ENCODE data around the gene SLC8A3.

SLC8A3 gene

GRCh38 chr14:70177081-70177800 is 11.5 kb downstream of the SLC8A3 start:
- DNase-seq = no peak

GRCh38 chr14:70173569-70173968 is 15.2 kb downstream of the SLC8A3 start:
- DNase-seq = no peak

DNA sequence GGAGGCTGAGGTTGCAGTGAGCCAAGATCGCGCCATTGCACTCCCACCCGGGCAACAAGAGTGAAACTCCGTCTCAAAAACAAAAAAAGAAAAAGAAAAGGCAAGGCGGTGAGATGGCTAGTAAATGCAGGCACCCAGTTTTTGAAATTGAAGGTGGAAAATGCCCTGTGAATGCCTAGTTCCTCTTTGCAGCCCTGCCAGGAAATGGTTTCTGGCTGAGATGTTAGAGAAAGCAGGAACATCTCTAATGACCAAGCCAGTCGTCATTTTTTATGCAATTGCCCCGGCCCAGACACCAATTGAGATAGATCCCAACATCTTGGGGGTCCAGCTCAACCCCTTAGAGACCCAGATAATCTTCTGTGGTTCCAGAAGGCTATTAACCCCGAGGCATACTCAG is 17.0 kb downstream of the SLC8A3 start:
- no peak for DNase-seq

- no peak for DNase-seq
These were observed 17.8 kb downstream of the SLC8A3 start for GRCh38 chr14:70170976-70171375.

DNA sequence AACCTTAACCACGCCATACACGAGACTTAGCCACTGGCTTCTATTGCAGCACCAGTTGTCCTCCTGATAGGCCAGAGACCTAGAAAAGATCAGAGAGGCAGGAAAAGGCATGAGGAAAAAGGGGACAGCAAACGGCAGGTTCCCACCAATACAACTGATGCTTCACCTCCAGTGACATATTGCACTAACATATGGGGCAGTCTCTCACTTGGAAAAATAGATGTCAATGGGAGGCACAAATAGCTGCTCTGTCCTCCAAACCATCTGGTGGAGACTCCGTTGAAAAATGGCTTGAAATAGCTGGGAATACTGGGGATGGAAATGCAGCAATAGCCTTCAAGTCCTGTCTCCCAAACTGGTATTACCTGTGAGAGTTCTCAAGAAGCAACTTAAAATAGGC is 20.3 kb downstream of the SLC8A3 start:
- no peak for DNase-seq

DNA sequence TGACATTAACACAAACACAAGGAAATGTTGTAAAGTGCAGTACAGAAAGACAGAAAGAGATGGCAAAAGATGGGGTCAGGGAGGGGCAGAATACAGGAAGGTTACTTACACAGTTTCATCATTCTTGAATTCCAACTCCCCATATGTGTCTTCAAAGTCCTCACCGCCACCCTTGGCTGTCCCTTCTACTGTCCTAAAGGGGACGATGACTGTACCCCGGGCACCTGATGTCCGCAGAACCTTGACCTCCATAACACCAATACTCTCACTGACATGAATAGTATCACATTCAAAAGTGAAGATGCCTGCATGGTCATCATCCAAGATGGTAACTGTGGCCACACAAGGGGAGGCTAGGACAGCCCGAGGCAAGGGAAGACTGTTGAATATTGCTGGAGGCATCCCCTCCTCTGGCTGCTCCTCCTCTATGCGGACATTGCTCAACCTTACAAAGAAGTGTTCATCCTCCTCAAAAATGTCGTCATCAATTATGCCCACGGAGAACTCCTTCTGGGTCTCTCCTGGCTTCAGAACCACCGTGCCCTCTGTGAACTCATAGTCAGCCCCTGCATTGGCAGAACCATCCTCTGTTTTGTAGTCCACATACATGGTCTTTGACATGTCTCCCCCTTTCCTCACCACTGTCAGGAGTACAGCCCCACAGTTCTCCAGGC is 22.1 kb downstream of the SLC8A3 start:
- no peak for DNase-seq

DNA sequence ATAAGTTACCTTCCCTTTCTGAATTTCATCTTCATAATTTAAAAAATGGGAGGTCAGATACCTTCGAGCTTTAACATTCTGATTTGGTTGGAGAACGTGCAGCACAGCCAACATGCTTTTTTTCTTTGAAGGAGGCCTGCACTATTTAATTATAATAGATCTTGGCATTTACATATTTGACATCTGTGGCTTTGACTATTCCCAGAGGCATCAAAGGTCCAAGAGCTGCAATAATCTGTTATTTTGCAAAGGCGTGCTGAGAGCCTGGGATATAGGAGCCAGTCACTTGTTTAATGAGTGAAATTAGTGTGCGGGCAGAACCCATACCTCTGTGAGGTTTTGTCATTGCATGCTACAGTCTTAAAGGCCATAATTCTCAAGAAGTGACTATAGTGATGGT is 26.4 kb downstream of the SLC8A3 start:
- DNase-seq = no peak

- DNase-seq = no peak
These were observed 32.2 kb downstream of the SLC8A3 start for GRCh38 chr14:70156592-70156991.

- DNase-seq = no peak
These were observed 36.0 kb downstream of the SLC8A3 start for GRCh38 chr14:70152704-70153103.

DNA sequence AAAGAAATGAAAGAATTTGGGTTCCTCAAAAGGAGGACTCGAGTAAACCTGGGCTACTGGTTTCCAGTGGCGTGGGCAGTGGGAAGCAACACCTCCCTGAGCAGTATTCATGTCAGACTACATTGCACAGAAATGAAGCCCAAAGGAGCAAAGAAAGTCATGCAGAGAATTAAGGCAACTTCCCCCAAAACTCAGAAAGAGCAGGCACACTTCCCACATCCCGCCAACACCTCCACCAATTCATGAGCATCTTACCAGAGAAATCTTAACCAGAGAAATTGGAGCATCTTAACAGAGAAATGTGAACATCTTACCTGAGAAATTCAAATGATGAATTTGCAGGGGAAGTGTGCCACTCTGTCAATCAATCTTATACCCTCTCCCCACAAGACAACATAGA is 36.7 kb downstream of the SLC8A3 start:
- no peak for DNase-seq

DNA sequence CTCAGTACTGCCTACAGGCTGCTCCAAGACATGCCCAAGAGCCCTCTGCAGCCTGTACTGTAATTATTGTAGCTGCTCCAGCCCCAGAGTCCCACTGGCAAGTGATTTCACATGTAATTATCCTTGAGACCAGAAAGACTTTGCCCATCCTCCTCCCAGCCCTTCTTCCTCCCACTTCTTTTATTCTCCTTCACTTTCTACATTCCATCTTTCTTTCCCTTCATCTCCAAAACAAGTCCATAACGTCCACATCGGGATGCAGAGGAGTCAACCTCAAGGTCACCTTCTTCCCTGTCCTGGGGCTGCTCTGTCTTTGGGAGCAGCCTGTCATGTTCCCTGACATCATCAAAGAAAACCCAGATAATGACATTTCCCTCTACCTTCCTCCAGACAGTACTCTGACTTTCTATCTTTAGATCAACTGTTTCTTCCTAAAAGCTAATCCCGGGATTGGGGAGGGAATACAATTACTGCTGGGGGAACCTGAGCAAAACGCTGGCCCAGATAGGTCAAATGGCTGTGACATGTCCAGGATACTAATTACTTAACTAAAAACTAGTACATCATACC is 39.1 kb downstream of the SLC8A3 start:
- no peak for DNase-seq

DNA sequence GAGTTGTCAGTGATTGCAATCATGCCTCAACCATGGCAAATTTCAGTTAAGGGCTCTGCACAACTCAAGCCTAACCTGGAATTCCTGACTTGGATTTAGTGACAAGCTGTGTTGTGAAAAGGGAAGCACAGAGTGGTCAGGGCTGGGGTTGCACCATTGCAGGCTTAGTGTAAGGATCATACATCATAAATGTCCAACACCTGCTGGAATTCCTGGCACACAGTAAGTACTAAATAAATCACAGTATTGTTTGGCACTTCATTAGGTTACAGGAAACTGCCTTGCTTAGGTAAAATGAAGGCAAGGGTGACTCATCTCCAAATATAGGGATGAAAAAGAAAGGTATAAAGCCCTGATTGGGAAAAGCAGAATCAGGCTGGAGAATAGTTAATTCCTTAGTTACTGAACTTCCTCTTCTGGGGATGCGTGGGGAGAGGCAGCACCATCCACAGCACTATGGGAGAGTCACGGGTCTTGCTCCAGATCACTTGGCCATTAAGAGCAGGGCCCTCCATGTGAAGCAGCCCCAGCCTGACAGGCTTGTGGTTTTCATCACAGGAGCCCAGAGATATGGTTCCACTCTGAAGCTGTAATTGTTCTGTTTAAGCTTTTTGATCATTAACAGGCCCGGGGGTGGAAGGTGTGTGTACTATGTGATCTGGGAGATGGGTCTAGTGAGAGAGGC is 39.7 kb downstream of the SLC8A3 start:
- no peak for DNase-seq

DNA sequence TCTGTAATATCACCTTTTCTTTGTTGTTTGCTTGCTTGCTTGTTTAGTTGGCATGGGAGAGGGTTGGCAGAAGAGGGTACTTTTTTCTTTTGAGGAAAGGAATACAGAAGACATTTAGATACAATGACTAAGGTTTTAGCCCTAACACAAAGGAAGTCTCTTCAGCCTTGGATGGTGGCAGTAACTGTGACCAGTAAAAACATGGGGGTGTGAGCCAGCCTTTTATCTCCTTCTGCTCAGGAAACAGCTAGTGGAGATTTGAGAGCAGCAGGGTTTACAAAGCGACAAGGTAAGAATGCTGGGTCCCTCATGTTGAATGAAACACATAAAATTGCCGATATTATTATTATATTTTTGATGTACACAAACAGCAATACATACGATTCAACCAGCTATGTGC is 40.4 kb downstream of the SLC8A3 start:
- DNase-seq = no peak

- no peak for DNase-seq
These were observed 44.7 kb downstream of the SLC8A3 start for GRCh38 chr14:70144046-70144445.

- no peak for DNase-seq
These were observed 45.4 kb downstream of the SLC8A3 start for GRCh38 chr14:70143306-70143705.

DNA sequence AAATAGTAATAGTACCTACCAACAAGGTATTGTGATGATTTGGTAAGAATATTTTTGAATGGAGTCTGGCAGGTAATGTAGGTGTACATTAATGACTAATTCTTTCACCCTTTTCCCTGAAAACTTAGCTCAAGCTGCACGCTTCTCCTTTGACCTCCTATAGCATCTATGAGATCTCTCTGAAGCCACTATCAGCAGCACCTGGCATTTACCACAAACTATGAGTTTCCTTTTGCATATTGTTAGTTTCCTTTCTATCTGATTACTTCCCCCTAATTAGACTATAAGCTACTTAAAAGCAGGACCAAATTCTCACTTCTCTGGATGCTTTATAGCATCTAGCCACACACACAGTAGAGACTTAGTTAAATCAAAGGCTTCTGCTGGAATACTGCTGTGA is 48.1 kb downstream of the SLC8A3 start:
- DNase-seq = no peak

GRCh38 chr14:70139384-70139783 is 49.4 kb downstream of the SLC8A3 start:
- no peak for DNase-seq

- DNase-seq = no peak
These were observed 51.0 kb downstream of the SLC8A3 start for GRCh38 chr14:70137788-70138187.

- DNase-seq = no peak
These were observed 55.3 kb downstream of the SLC8A3 start for GRCh38 chr14:70133461-70133860.

GRCh38 chr14:70130482-70130881 is 58.3 kb downstream of the SLC8A3 start:
- no peak for DNase-seq

GRCh38 chr14:70127186-70127585 is 61.6 kb downstream of the SLC8A3 start:
- no peak for DNase-seq

DNA sequence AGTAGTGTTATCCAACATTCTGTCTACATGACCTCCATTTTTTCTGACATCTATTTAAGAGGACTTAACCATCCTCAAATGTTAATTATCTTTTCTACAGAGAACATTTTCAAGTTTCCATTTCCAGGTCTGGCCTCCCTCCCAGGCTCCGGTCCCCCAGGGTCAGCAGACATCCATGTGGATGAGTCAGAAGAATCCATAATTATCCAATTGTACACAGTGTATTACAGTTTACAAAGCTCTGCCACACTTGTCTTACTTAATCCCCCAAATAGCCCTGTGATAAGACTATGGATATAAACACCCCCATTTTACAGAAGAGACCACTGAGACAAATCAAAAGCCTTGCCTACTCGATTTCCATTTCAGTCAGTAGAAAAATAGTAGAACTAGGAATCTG is 65.0 kb downstream of the SLC8A3 start:
- DNase-seq = no peak

- DNase-seq = no peak
These were observed 67.2 kb downstream of the SLC8A3 start for GRCh38 chr14:70121521-70121920.

DNA sequence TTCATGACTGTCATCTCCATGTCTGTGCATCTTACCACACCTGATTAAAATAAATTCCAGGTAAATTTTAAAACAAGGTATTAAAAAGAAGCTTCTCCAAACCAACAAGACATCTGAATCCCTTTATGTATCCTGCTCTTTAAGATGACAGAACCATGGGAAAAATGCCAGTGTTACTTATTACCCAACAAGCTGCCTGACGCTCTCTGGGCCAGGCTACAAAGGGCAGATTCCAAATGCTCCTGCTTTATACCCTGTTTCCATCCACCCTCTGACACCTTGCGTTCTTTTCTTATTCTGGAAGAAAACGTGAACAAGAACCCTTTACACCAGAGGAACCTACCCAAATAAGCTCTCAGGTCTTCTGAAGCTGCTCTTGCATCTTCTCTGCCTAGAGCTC is 70.7 kb downstream of the SLC8A3 start:
- DNase-seq = no peak
